ENCODE measurements around the gene VMP1. TPM values are rescaled to one million over a fixed set of nuclear protein-coding genes. Genes with fewer than 3 reads are reported as not detected.

Gene VMP1
- total and polyA plus RNA-seq, 2 of the 4 experiments (the other 2 are of a cell fraction) = 89.8 to 197 TPM

- no TSS peak for BruUV-seq (replicated peaks)
- peaks cover 34% of the 10 kb centered on the region for H3K36me3 ChIP-seq (ENCODE audit: control insufficient read depth, insufficient read depth, low read length)
- no peak for DNase-seq
These were observed 8.2 kb upstream of the VMP1 start for GRCh38 chr17:59699218-59699617.

More at GRCh38 chr17:59699218-59699617, 8.2 kb upstream of the VMP1 start:
- Histone ChIP-seq H3K4ac (ENCODE audit: low read depth, low read length) (no peak overlapping the region), H3K14ac (replicated peaks; ENCODE audit: low read depth, low read length) (no peak overlapping the region), H2BK5ac (ENCODE audit: low read depth, low read length, poor library complexity, severe bottlenecking) (no peak overlapping the region), H3K27ac (ENCODE audit: insufficient read depth, low read length) (no peak overlapping the region), H2AK9ac (replicated peaks; ENCODE audit: low read depth, low read length, poor library complexity) (no peak overlapping the region), H3K4me3 (ENCODE audit: insufficient read depth, low read depth, low read length) (no peak overlapping the region), H2BK120ac (ENCODE audit: low read depth, low read length) (no peak overlapping the region), H2AK5ac (ENCODE audit: low read depth, low read length) (no peak overlapping the region), H2AFZ (replicated peaks; ENCODE audit: low read length, poor library complexity) (no peak overlapping the region), H2BK15ac (ENCODE audit: low read depth, low read length) (no peak overlapping the region), H3K9me1 (ENCODE audit: insufficient read depth, low read length) (peaks cover 13% of the 10 kb centered on the region; the same call in 1 of the 2 replicates), H4K20me1 (ENCODE audit: insufficient read depth, low read length) (peaks cover 76% of the 10 kb centered on the region), H2BK20ac (ENCODE audit: low read depth, low read length) (no peak overlapping the region), H3K4me2 (ENCODE audit: low read depth, low read length) (no peak overlapping the region), H3K9me3 (ENCODE audit: control insufficient read depth, insufficient read depth, low read length) (no peaks in the 10 kb centered on the region), H3K4me1 (ENCODE audit: control insufficient read depth, insufficient read depth, low read length) (no peaks in the 10 kb centered on the region), H3K18ac (ENCODE audit: low read depth, low read length) (no peak overlapping the region), H3K23ac (ENCODE audit: low read depth, low read length) (no peak overlapping the region), H4K5ac (ENCODE audit: low read depth, low read length) (no peak overlapping the region), H3K79me1 (ENCODE audit: low read depth in 1 of 2, low read length in 2 of 2) (peaks cover 33 to 67% of the 10 kb centered on the region in 2 experiments), H3K27me3 (ENCODE audit: control insufficient read depth, insufficient read depth, low read length) (no peaks in the 10 kb centered on the region), H4K91ac (ENCODE audit: insufficient read depth, low read depth, low read length) (no peak overlapping the region), H4K8ac (ENCODE audit: low read depth in 2 of 2, low read length in 2 of 2) (no peak overlapping the region), H3K56ac (ENCODE audit: extremely low read depth, insufficient read depth, low read length) (no peak overlapping the region), H3K9ac (ENCODE audit: low read depth, low read length) (no peak overlapping the region)
- no peak for TF ChIP-seq FOS (IDR thresholded peaks at IDR 0.05; ENCODE audit: low read depth, low read length)
- TF ChIP-seq NFE2L2 (IDR thresholded peaks at IDR 0.05; ENCODE audit: low read depth, low read length) = no peak
- no peak for TF ChIP-seq CTCF (conservative IDR thresholded peaks at IDR 0.05; ENCODE audit: low read depth, low read length)
- TF ChIP-seq RAD21 (IDR thresholded peaks at IDR 0.05; ENCODE audit: low read length) = no peak
- dilution Hi-C loops (cut with HindIII; ENCODE audit: low sequenced_read_pairs, unreplicated experiment) = no loop called here
- intact Hi-C loops (cut with micrococcal nuclease) = no loop called here
- no peak for ATAC-seq (ENCODE audit: low read depth)
- no CpG with 5 or more reads among the region's 7 CpGs for WGBS, 2 experiments (ENCODE audit: extremely low coverage in 2 of 2, insufficient read length in 1 of 2)
- CTCF ChIA-PET = no interaction called here
- POLR2A ChIA-PET (ENCODE audit: unreplicated experiment) = no interaction called here
- in situ Hi-C loops (cut with MboI; ENCODE audit: low sequenced_read_pairs) = no loop called here

Data from IMR-90 (cell line).